Measurements from ENCODE around the gene FAT1. TPM values are rescaled to one million over a fixed set of nuclear protein-coding genes. Genes with fewer than 3 reads are reported as not detected.

The FAT1 gene
- total and polyA plus RNA-seq, 2 experiments from 2014 or later, result 15.8 to 98.1 TPM

- Histone ChIP-seq H3K4me3 (no peak overlapping the region), H3K36me3 (no peaks in the 10 kb centered on the region), H3K4me1 (ENCODE audit: low read depth) (no peaks in the 10 kb centered on the region), H3K27ac (no peak overlapping the region), H3K9me3 (ENCODE audit: low read depth) (no peaks in the 10 kb centered on the region), H3K27me3 (no peaks in the 10 kb centered on the region)
- DNase-seq (ENCODE audit: low read depth in 1 of 2, low spot score in 1 of 2), result no peak
- TF ChIP-seq CTCF (IDR thresholded peaks at IDR 0.05; ENCODE audit: low read depth, low read length), result no peak
Observed at GRCh38 chr4:186737427-186737826, 13.8 kb upstream of the FAT1 start.

- Histone ChIP-seq H3K27me3 (no peaks in the 10 kb centered on the region), H3K4me3 (no peak overlapping the region), H3K9me3 (ENCODE audit: low read depth) (no peaks in the 10 kb centered on the region), H3K27ac (no peak overlapping the region), H3K36me3 (no peaks in the 10 kb centered on the region), H3K4me1 (ENCODE audit: low read depth) (no peaks in the 10 kb centered on the region)
- no peak for DNase-seq (ENCODE audit: low read depth in 1 of 2, low spot score in 1 of 2)
- no peak for TF ChIP-seq CTCF (IDR thresholded peaks at IDR 0.05; ENCODE audit: low read depth, low read length)
Observed at GRCh38 chr4:186736466-186736865, 12.8 kb upstream of the FAT1 start.

GRCh38 chr4:186734251-186734650, 10.6 kb upstream of the FAT1 start:
- Histone ChIP-seq H3K36me3 (no peaks in the 10 kb centered on the region), H3K4me1 (ENCODE audit: low read depth) (no peaks in the 10 kb centered on the region), H3K27ac (no peak overlapping the region), H3K27me3 (no peaks in the 10 kb centered on the region), H3K9me3 (ENCODE audit: low read depth) (no peaks in the 10 kb centered on the region), H3K4me3 (no peak overlapping the region)
- DNase-seq (ENCODE audit: low read depth in 1 of 2, low spot score in 1 of 2), result no peak
- no peak for TF ChIP-seq CTCF (IDR thresholded peaks at IDR 0.05; ENCODE audit: low read depth, low read length)

GRCh38 chr4:186733778-186734177, 10.1 kb upstream of the FAT1 start:
- Histone ChIP-seq H3K27ac (no peak overlapping the region), H3K4me1 (ENCODE audit: low read depth) (no peaks in the 10 kb centered on the region), H3K27me3 (no peaks in the 10 kb centered on the region), H3K9me3 (ENCODE audit: low read depth) (no peaks in the 10 kb centered on the region), H3K36me3 (no peaks in the 10 kb centered on the region), H3K4me3 (no peak overlapping the region)
- TF ChIP-seq CTCF (IDR thresholded peaks at IDR 0.05; ENCODE audit: low read depth, low read length), result no peak
- DNase-seq (ENCODE audit: low read depth in 1 of 2, low spot score in 1 of 2), result no peak

GRCh38 chr4:186730621-186731020, 7.0 kb upstream of the FAT1 start:
- Histone ChIP-seq H3K4me1 (ENCODE audit: low read depth) (no peaks in the 10 kb centered on the region), H3K4me3 (no peak overlapping the region), H3K27ac (no peak overlapping the region), H3K9me3 (ENCODE audit: low read depth) (no peaks in the 10 kb centered on the region), H3K36me3 (no peaks in the 10 kb centered on the region), H3K27me3 (no peaks in the 10 kb centered on the region)
- TF ChIP-seq CTCF (IDR thresholded peaks at IDR 0.05; ENCODE audit: low read depth, low read length), result no peak
- no peak for DNase-seq (ENCODE audit: low read depth in 1 of 2, low spot score in 1 of 2)

GRCh38 chr4:186729856-186730255, 6.2 kb upstream of the FAT1 start:
- no peaks in the 10 kb centered on the region for H3K27me3 ChIP-seq
- H3K27ac ChIP-seq, result no peak overlapping the region
- H3K9me3 ChIP-seq (ENCODE audit: low read depth), result no peaks in the 10 kb centered on the region
- H3K4me3 ChIP-seq, result no peak overlapping the region
- DNase-seq (ENCODE audit: low read depth in 1 of 2, low spot score in 1 of 2), result no peak
- H3K36me3 ChIP-seq, result no peaks in the 10 kb centered on the region
- TF ChIP-seq CTCF (IDR thresholded peaks at IDR 0.05; ENCODE audit: low read depth, low read length), result no peak
- no peaks in the 10 kb centered on the region for H3K4me1 ChIP-seq (ENCODE audit: low read depth)

Measured in cardiac muscle cell (in vitro differentiated cells and primary cell).